ENCODE results near the gene IQGAP2.

The IQGAP2 gene

DNA sequence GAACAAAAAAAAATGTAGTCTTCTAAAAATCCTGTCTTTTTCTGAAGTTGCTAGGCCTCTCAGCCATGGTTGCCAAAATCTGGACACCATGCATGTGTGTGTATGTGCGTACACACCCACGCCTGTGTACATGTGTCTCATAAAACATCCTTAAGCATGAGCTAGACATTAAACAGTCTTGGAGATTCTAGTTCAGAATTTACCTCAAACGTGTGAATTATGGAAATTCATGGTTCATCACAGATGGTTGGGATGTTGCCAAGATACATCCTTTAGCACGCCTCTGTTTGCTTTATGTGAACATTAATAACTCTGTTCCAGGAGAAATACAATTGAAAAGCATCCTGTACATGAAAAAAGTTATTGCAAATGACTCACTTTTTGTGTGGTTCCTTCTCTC, 167.1 kb downstream of the IQGAP2 start:
- TF ChIP-seq TEAD4 (IDR thresholded peaks at IDR 0.05) (no peak), RAD21 (IDR thresholded peaks at IDR 0.05; ENCODE audit: low read depth) (no peak), EP300 (IDR thresholded peaks at IDR 0.05; ENCODE audit: borderline replicate concordance) (no peak), CEBPB (IDR thresholded peaks at IDR 0.05) (no peak), TCF12 (IDR thresholded peaks at IDR 0.05; ENCODE audit: low read depth) (no peak), EGR1 (IDR thresholded peaks at IDR 0.05) (no peak), YY1 (IDR thresholded peaks at IDR 0.05; ENCODE audit: low read depth) (no peak), CREB1 (IDR thresholded peaks at IDR 0.05; ENCODE audit: low read depth) (no peak), FOXM1 (IDR thresholded peaks at IDR 0.05; ENCODE audit: borderline replicate concordance, low read depth) (no peak), ZBTB7A (IDR thresholded peaks at IDR 0.05; ENCODE audit: low read depth) (no peak), NFIC (IDR thresholded peaks at IDR 0.05) (no peak), TAF1 (IDR thresholded peaks at IDR 0.05; ENCODE audit: low read depth) (no peak)
- TF ChIP-seq, protein P1, sequence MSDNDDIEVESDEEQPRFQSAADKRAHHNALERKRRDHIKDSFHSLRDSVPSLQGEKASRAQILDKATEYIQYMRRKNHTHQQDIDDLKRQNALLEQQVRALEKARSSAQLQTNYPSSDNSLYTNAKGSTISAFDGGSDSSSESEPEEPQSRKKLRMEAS (IDR thresholded peaks at IDR 0.05) = no peak
- TF ChIP-seq, protein P2, sequence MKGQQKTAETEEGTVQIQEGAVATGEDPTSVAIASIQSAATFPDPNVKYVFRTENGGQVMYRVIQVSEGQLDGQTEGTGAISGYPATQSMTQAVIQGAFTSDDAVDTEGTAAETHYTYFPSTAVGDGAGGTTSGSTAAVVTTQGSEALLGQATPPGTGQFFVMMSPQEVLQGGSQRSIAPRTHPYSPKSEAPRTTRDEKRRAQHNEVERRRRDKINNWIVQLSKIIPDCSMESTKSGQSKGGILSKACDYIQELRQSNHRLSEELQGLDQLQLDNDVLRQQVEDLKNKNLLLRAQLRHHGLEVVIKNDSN (IDR thresholded peaks at IDR 0.05) = no peak
- TF ChIP-seq, protein P3, sequence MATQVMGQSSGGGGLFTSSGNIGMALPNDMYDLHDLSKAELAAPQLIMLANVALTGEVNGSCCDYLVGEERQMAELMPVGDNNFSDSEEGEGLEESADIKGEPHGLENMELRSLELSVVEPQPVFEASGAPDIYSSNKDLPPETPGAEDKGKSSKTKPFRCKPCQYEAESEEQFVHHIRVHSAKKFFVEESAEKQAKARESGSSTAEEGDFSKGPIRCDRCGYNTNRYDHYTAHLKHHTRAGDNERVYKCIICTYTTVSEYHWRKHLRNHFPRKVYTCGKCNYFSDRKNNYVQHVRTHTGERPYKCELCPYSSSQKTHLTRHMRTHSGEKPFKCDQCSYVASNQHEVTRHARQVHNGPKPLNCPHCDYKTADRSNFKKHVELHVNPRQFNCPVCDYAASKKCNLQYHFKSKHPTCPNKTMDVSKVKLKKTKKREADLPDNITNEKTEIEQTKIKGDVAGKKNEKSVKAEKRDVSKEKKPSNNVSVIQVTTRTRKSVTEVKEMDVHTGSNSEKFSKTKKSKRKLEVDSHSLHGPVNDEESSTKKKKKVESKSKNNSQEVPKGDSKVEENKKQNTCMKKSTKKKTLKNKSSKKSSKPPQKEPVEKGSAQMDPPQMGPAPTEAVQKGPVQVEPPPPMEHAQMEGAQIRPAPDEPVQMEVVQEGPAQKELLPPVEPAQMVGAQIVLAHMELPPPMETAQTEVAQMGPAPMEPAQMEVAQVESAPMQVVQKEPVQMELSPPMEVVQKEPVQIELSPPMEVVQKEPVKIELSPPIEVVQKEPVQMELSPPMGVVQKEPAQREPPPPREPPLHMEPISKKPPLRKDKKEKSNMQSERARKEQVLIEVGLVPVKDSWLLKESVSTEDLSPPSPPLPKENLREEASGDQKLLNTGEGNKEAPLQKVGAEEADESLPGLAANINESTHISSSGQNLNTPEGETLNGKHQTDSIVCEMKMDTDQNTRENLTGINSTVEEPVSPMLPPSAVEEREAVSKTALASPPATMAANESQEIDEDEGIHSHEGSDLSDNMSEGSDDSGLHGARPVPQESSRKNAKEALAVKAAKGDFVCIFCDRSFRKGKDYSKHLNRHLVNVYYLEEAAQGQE (IDR thresholded peaks at IDR 0.05; ENCODE audit: low read depth) = no peak

DNA sequence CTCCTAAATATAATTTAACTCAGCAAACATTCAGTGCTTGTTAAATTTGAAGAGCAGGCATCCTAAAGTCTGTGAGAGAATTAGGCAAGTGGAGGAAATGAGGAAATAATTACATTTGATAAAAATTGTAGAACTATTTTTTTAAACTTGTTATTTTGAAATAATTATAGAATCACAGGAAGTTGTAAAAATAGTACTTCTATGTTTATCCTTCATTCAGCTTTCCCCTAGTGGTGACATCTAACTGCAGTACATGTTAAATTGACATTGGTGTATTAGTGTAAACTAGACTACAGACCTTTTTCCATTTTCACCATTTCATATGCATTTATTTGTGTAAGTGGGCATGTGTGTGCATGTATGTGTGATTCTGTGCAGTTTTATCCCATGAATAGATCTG, 168.5 kb downstream of the IQGAP2 start:
- no peak for TF ChIP-seq NFIC (IDR thresholded peaks at IDR 0.05)
- TF ChIP-seq TEAD4 (IDR thresholded peaks at IDR 0.05) = no peak
- TF ChIP-seq EGR1 (IDR thresholded peaks at IDR 0.05) = no peak
- TF ChIP-seq TCF12 (IDR thresholded peaks at IDR 0.05; ENCODE audit: low read depth) = no peak
- TF ChIP-seq CEBPB (IDR thresholded peaks at IDR 0.05) = no peak
- no peak for TF ChIP-seq CREB1 (IDR thresholded peaks at IDR 0.05; ENCODE audit: low read depth)
- no peak for TF ChIP-seq ZBTB7A (IDR thresholded peaks at IDR 0.05; ENCODE audit: low read depth)
- TF ChIP-seq EP300 (IDR thresholded peaks at IDR 0.05; ENCODE audit: borderline replicate concordance) = no peak
- TF ChIP-seq, protein P2 (IDR thresholded peaks at IDR 0.05) = no peak
- TF ChIP-seq TAF1 (IDR thresholded peaks at IDR 0.05; ENCODE audit: low read depth) = no peak
- TF ChIP-seq, protein P1 (IDR thresholded peaks at IDR 0.05) = no peak
- no peak for TF ChIP-seq YY1 (IDR thresholded peaks at IDR 0.05; ENCODE audit: low read depth)

DNA sequence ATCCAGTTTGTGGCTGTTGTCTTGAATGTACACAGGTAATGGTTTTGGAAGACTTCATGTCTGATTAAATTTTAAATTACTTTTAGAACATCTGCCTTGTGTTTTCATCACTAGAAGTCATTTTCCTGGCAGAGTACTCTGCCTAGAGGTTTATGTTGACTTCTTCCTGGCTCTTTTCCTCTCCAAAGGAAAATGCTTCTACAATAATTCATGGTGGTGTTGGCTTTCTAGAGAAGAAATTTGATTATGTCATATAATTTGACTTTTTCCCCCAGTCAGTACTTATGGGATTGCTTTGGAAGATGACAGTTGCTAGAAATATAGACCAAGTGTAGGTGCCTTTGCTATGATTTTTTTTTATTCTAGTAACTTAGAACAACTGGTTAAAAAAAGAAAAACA, 173.4 kb downstream of the IQGAP2 start:
- no peak for TF ChIP-seq EGR1 (IDR thresholded peaks at IDR 0.05)
- TF ChIP-seq, protein P1 (IDR thresholded peaks at IDR 0.05) = no peak
- no peak for TF ChIP-seq FOXM1 (IDR thresholded peaks at IDR 0.05; ENCODE audit: borderline replicate concordance, low read depth)
- no peak for TF ChIP-seq CREB1 (IDR thresholded peaks at IDR 0.05; ENCODE audit: low read depth)
- TF ChIP-seq RAD21 (IDR thresholded peaks at IDR 0.05; ENCODE audit: low read depth) = no peak
- no peak for TF ChIP-seq ZBTB7A (IDR thresholded peaks at IDR 0.05; ENCODE audit: low read depth)
- TF ChIP-seq, protein P2 (IDR thresholded peaks at IDR 0.05) = no peak

DNA sequence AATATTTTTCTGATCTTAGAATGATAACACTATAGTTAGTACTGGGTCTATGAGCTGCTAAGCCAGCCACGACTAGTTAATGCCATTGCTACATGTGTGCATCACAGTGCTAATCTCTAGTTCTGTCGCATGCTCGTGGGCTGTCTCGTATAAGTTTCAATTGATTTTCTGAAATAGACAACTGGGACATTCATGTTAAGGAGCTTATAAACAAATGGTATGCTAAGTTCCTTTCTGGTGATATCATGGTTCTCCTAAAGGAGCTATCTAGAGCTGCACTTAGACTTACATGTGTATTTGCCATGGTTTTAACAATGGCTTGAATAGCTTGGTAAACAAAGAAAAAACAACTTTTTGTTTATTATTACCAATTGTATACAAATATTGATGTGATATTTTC, 173.9 kb downstream of the IQGAP2 start:
- TF ChIP-seq, protein P1 (IDR thresholded peaks at IDR 0.05) = no peak
- TF ChIP-seq EP300 (IDR thresholded peaks at IDR 0.05; ENCODE audit: borderline replicate concordance) (no peak), NFIC (IDR thresholded peaks at IDR 0.05) (no peak), YY1 (IDR thresholded peaks at IDR 0.05; ENCODE audit: low read depth) (no peak), RAD21 (IDR thresholded peaks at IDR 0.05; ENCODE audit: low read depth) (no peak), TCF12 (IDR thresholded peaks at IDR 0.05; ENCODE audit: low read depth) (no peak), ZBTB7A (IDR thresholded peaks at IDR 0.05; ENCODE audit: low read depth) (no peak), FOXM1 (IDR thresholded peaks at IDR 0.05; ENCODE audit: borderline replicate concordance, low read depth) (no peak), CREB1 (IDR thresholded peaks at IDR 0.05; ENCODE audit: low read depth) (no peak), TEAD4 (IDR thresholded peaks at IDR 0.05) (no peak), EGR1 (IDR thresholded peaks at IDR 0.05) (no peak), TAF1 (IDR thresholded peaks at IDR 0.05; ENCODE audit: low read depth) (no peak), CEBPB (IDR thresholded peaks at IDR 0.05) (no peak)
- TF ChIP-seq, protein P2 (IDR thresholded peaks at IDR 0.05) = no peak
- TF ChIP-seq, protein P3 (IDR thresholded peaks at IDR 0.05; ENCODE audit: low read depth) = no peak
